Stomach (tissue), 4 donors: ENCODE measurements around the gene OSBPL6.
A peak's percentile ranks its signal among the peaks of the same experiment; 100 is the strongest.

Experiments
- CTCF ChIP-seq, 7 experiments: fragments of 450-650 bp in 4 of 7; fragments of 200-600 bp in 3 of 7; sonication (generic) in 3 of 7; IDR thresholded peaks; one replicate each; pipeline ENCODE4 v1.5.1; 2016 to 2019; ENCODE audit warnings: antibody characterized with exemption in 7 of 7, control low read depth in 2 of 7, mild to moderate bottlenecking in 1 of 7
- POLR2A ChIP-seq, 4 donors: fragments of 450-650 bp; IDR thresholded peaks; one replicate each; pipeline ENCODE4 v1.6.1; 2016; ENCODE audit warnings: antibody characterized with exemption in 4 of 4, control low read depth in 2 of 4, mild to moderate bottlenecking in 1 of 4, moderate library complexity in 1 of 4
- POLR2AphosphoS5 ChIP-seq, 3 donors: sonication (generic); formaldehyde crosslinking; IDR thresholded peaks; one replicate each; pipeline ENCODE4 v1.6.1; 2016; ENCODE audit warnings: antibody characterized with exemption in 3 of 3

DNA sequence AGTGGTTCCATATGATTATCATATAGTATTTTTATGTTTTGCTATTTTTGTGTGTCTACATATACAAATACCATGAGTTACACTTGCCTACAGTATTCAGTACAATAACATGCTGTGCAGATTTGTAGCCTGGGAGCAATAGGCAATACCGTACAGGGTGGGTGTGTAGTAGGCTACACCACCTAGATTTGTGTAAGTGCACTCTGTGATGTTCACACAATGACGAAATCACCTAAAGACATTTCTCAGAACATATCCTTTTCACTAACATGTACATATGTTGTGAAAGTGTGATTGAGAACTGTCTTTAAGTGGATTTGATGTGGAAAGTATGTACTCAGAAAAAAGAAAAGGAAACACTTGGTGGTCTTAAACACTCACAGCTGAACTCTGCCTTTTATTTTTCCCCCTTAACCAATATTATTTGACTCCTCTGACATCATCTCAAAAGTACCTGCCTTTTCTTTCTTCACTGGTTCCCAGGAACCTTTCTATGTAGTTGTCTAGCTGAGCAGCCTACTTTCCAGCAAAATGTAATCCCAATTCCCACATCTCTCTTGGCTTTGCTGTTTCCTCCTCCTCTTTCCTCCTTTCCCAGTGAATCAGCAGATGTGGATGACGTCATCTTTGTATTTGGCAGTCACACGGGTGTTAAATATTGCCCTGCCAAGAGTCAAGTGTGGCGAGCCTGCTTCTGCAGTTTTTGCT lies 47.7 kb downstream of the OSBPL6 start:
- TF ChIP-seq CTCF (IDR thresholded peaks at IDR 0.05) (no peak), POLR2AphosphoS5 (IDR thresholded peaks at IDR 0.05) (peak in 1 of 3 donors; percentile 82), POLR2A (IDR thresholded peaks at IDR 0.05) (no peak)
